Measurements from ENCODE around the gene TMEM92.

Gene TMEM92

DNA sequence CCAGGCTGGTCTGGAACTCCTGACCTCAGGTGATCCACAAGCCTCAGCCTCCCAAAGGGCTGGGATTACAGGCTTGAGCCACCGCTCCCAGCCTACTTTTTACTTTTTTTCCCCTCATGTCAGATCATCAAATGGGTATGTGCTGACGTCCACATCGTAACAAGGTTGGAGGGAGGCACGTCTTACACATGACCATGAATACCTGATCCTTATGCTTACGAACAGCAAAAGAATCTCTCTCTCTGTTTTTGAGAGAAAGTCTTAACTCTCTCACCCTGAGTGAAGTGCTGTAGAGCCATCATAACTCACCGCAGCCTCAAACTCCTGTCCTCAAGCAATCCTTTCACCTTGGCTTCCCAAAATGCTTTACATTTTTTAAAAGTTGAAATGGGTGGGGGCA, 29.5 kb upstream of the TMEM92 start:
- no CpG with 5 or more reads among the region's 6 CpGs for WGBS, 2 donors (ENCODE audit: extremely low coverage in 2 of 2, insufficient read length in 2 of 2, insufficient replicate concordance in 1 of 2)
- Histone ChIP-seq H3K36me3 (replicated peaks in 1 of 2; ENCODE audit: control insufficient read depth in 2 of 2, insufficient read depth in 2 of 2, low read length in 2 of 2) (no peaks in the 10 kb centered on the region), H3K14ac (ENCODE audit: low read length) (no peak overlapping the region), H2BK12ac (ENCODE audit: low read length) (no peak overlapping the region), H3K27ac (replicated peaks; ENCODE audit: low read length) (no peak overlapping the region), H4K8ac (ENCODE audit: low read depth, low read length) (no peak overlapping the region), H2BK120ac (ENCODE audit: low read depth, low read length) (no peak overlapping the region), H4K91ac (ENCODE audit: low read depth, low read length, poor library complexity) (no peak overlapping the region), H3K9ac (ENCODE audit: low read depth, low read length, poor library complexity) (no peak overlapping the region), H3K4me3 (ENCODE audit: low read length in 2 of 2) (no peak overlapping the region), H3K23ac (ENCODE audit: low read depth, low read length, poor library complexity) (no peak overlapping the region), H2BK15ac (ENCODE audit: low read length) (no peak overlapping the region), H2BK5ac (ENCODE audit: low read length) (no peak overlapping the region), H3K4me1 (ENCODE audit: control insufficient read depth in 2 of 2, insufficient read depth in 1 of 2, low read depth in 1 of 2, low read length in 2 of 2) (no peaks in the 10 kb centered on the region), H3K27me3 (ENCODE audit: control insufficient read depth in 3 of 3, insufficient read depth in 3 of 3, low read depth in 1 of 3, low read length in 3 of 3) (no peaks in the 10 kb centered on the region), H3K18ac (ENCODE audit: low read length) (no peak overlapping the region), H2AK5ac (ENCODE audit: low read depth, low read length) (no peak overlapping the region), H3K79me1 (ENCODE audit: low read depth, low read length) (no peaks in the 10 kb centered on the region), H3K4ac (ENCODE audit: low read length) (no peak overlapping the region), H3K4me2 (ENCODE audit: insufficient read depth, low read length, poor library complexity, severe bottlenecking) (no peak overlapping the region), H2AFZ (ENCODE audit: low read length) (no peak overlapping the region), H3K9me3 (replicated peaks in 1 of 2; ENCODE audit: control insufficient read depth in 2 of 2, insufficient read depth in 1 of 2, low read depth in 1 of 2, low read length in 2 of 2) (peaks cover 0 to 3% of the 10 kb centered on the region in 2 donors)
- no peak for DNase-seq (ENCODE audit: low spot score)

DNA sequence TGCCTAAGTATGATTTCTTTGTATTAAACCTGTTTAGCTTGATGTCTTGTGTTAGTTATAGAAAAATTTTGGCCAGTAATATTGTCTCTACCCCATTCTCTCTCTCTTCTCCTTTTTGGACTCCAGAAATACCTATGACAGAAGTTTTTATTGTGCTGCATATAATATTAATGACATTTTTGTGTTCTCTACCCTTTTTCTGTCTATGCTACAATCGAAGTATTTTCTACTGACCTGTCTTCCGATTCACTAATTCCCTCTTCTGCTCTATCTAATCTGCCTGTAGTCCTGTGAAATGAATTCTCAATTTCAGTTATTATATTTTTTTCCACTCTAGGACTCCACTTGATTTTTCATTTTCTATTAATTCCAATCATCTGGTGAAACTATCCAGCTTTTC, 26.0 kb upstream of the TMEM92 start:
- H3K4ac ChIP-seq (ENCODE audit: low read length) = no peak overlapping the region
- no peak overlapping the region for H2AK5ac ChIP-seq (ENCODE audit: low read depth, low read length)
- no peak overlapping the region for H3K14ac ChIP-seq (ENCODE audit: low read length)
- H4K91ac ChIP-seq (ENCODE audit: low read depth, low read length, poor library complexity) = no peak overlapping the region
- no peak overlapping the region for H3K4me2 ChIP-seq (ENCODE audit: insufficient read depth, low read length, poor library complexity, severe bottlenecking)
- H3K79me1 ChIP-seq (ENCODE audit: low read depth, low read length) = no peaks in the 10 kb centered on the region
- H3K4me1 ChIP-seq (ENCODE audit: control insufficient read depth in 2 of 2, insufficient read depth in 1 of 2, low read depth in 1 of 2, low read length in 2 of 2) = no peaks in the 10 kb centered on the region
- no peak overlapping the region for H3K23ac ChIP-seq (ENCODE audit: low read depth, low read length, poor library complexity)
- H3K9ac ChIP-seq (ENCODE audit: low read depth, low read length, poor library complexity) = no peak overlapping the region
- no peak overlapping the region for H3K27ac ChIP-seq (replicated peaks; ENCODE audit: low read length)
- no peak overlapping the region for H3K18ac ChIP-seq (ENCODE audit: low read length)
- H2BK15ac ChIP-seq (ENCODE audit: low read length) = no peak overlapping the region
- no peak for DNase-seq (ENCODE audit: low spot score)
- H4K8ac ChIP-seq (ENCODE audit: low read depth, low read length) = no peak overlapping the region
- no CpG with 5 or more reads among the region's 2 CpGs for WGBS, 2 donors (ENCODE audit: extremely low coverage in 2 of 2, insufficient read length in 2 of 2, insufficient replicate concordance in 1 of 2)
- H2AFZ ChIP-seq (ENCODE audit: low read length) = no peak overlapping the region
- no peaks in the 10 kb centered on the region for H3K36me3 ChIP-seq (replicated peaks in 1 of 2; ENCODE audit: control insufficient read depth in 2 of 2, insufficient read depth in 2 of 2, low read length in 2 of 2)
- H3K4me3 ChIP-seq (ENCODE audit: low read length in 2 of 2) = no peak overlapping the region
- H2BK120ac ChIP-seq (ENCODE audit: low read depth, low read length) = no peak overlapping the region
- no peaks in the 10 kb centered on the region for H3K27me3 ChIP-seq (ENCODE audit: control insufficient read depth in 3 of 3, insufficient read depth in 3 of 3, low read depth in 1 of 3, low read length in 3 of 3)
- no peak overlapping the region for H2BK12ac ChIP-seq (ENCODE audit: low read length)
- no peak overlapping the region for H2BK5ac ChIP-seq (ENCODE audit: low read length)
- H3K9me3 ChIP-seq (replicated peaks in 1 of 2; ENCODE audit: control insufficient read depth in 2 of 2, insufficient read depth in 1 of 2, low read depth in 1 of 2, low read length in 2 of 2) = no peaks in the 10 kb centered on the region

DNA sequence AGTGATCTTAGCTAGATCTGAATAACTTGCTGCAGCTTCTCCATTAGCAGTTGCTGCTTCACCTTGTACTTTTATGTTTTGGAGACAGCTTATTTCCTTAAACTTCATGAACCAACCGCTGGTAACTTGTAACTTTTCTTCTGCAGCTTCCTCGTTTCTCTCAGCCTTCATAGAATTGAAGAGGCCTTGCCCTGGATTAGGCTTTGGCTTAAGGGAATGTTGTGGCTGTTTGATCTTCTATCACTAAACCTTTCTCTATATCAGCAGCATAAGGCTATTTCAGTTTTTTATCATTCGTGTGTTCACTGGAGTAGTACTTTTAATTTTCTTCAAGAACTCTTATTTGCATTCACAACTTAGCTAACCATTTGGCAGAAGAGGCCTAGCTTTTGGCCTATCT, 21.5 kb upstream of the TMEM92 start:
- Histone ChIP-seq H3K14ac (ENCODE audit: low read length) (no peak overlapping the region), H3K9ac (ENCODE audit: low read depth, low read length, poor library complexity) (no peak overlapping the region), H3K36me3 (replicated peaks in 1 of 2; ENCODE audit: control insufficient read depth in 2 of 2, insufficient read depth in 2 of 2, low read length in 2 of 2) (no peaks in the 10 kb centered on the region), H4K8ac (ENCODE audit: low read depth, low read length) (no peak overlapping the region), H3K4me2 (ENCODE audit: insufficient read depth, low read length, poor library complexity, severe bottlenecking) (no peak overlapping the region), H3K4me3 (ENCODE audit: low read length in 2 of 2) (no peak overlapping the region), H3K79me1 (ENCODE audit: low read depth, low read length) (no peaks in the 10 kb centered on the region), H2BK12ac (ENCODE audit: low read length) (no peak overlapping the region), H2BK5ac (ENCODE audit: low read length) (no peak overlapping the region), H3K23ac (ENCODE audit: low read depth, low read length, poor library complexity) (no peak overlapping the region), H2AFZ (ENCODE audit: low read length) (no peak overlapping the region), H2BK120ac (ENCODE audit: low read depth, low read length) (no peak overlapping the region), H2AK5ac (ENCODE audit: low read depth, low read length) (no peak overlapping the region), H4K91ac (ENCODE audit: low read depth, low read length, poor library complexity) (no peak overlapping the region), H3K27me3 (ENCODE audit: control insufficient read depth in 3 of 3, insufficient read depth in 3 of 3, low read depth in 1 of 3, low read length in 3 of 3) (no peaks in the 10 kb centered on the region), H3K27ac (replicated peaks; ENCODE audit: low read length) (no peak overlapping the region), H3K18ac (ENCODE audit: low read length) (no peak overlapping the region), H2BK15ac (ENCODE audit: low read length) (no peak overlapping the region), H3K9me3 (replicated peaks in 1 of 2; ENCODE audit: control insufficient read depth in 2 of 2, insufficient read depth in 1 of 2, low read depth in 1 of 2, low read length in 2 of 2) (no peaks in the 10 kb centered on the region), H3K4me1 (ENCODE audit: control insufficient read depth in 2 of 2, insufficient read depth in 1 of 2, low read depth in 1 of 2, low read length in 2 of 2) (peaks cover 2 to 3% of the 10 kb centered on the region in 2 donors), H3K4ac (ENCODE audit: low read length) (no peak overlapping the region)
- DNase-seq (ENCODE audit: low spot score) = no peak
- WGBS, 2 donors (ENCODE audit: extremely low coverage in 2 of 2, insufficient read length in 2 of 2, insufficient replicate concordance in 1 of 2) = no CpG with 5 or more reads among the region's 3 CpGs

DNA sequence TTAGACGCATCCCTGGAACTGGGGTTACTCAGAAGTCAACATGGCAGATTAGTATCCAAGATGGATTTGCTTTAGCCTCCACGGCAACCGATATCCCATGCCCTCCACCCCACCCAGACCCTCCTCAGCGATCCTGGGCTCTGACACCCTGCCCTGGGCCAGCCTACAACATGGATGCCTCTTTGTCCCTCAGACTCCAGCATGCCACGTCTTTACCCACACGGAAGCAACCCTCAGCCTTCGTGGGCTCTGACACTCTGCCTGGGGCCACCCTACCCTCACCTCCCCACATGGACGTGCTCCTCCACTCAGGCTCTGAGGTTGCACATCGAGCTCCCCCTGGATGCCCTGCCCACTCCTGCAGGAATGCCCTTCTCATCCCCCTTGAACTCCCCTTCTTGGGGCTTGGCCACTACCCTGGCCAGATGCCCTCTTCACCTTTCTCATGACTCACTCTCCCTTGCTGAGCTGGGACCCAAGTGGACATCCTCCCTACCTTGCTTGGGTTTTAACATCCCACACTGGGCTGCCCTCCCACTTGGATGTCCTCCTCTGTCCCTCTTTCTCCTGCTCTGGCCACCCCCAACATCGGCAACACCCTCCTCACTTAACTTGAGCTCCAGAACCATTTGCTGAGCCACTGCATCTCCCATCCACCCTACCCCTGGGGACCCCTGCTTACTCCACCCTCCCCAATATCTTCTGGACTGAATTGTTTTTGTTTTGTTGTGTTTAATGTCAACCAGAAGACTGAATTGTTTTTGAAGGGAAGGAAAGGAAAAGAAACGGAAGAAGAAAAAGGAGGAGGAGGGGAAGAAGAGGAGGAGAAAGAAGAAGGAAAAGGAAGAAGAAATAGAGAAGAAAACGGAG, 18.3 kb upstream of the TMEM92 start:
- 96 to 100% methylated on average over 1 to 2 of the region's 12 CpGs for WGBS, 2 donors (ENCODE audit: extremely low coverage in 2 of 2, insufficient read length in 2 of 2, insufficient replicate concordance in 1 of 2)
- Histone ChIP-seq H3K14ac (ENCODE audit: low read length) (no peak overlapping the region), H3K23ac (ENCODE audit: low read depth, low read length, poor library complexity) (no peak overlapping the region), H2AFZ (ENCODE audit: low read length) (no peak overlapping the region), H2BK120ac (ENCODE audit: low read depth, low read length) (no peak overlapping the region), H3K36me3 (replicated peaks in 1 of 2; ENCODE audit: control insufficient read depth in 2 of 2, insufficient read depth in 2 of 2, low read length in 2 of 2) (no peaks in the 10 kb centered on the region), H3K27ac (replicated peaks; ENCODE audit: low read length) (no peak overlapping the region), H3K9me3 (replicated peaks in 1 of 2; ENCODE audit: control insufficient read depth in 2 of 2, insufficient read depth in 1 of 2, low read depth in 1 of 2, low read length in 2 of 2) (no peaks in the 10 kb centered on the region), H3K4me2 (ENCODE audit: insufficient read depth, low read length, poor library complexity, severe bottlenecking) (no peak overlapping the region), H2BK12ac (ENCODE audit: low read length) (peak overlapping the region; percentile 64), H4K91ac (ENCODE audit: low read depth, low read length, poor library complexity) (no peak overlapping the region), H2BK5ac (ENCODE audit: low read length) (no peak overlapping the region), H3K4me1 (ENCODE audit: control insufficient read depth in 2 of 2, insufficient read depth in 1 of 2, low read depth in 1 of 2, low read length in 2 of 2) (peaks cover 4 to 13% of the 10 kb centered on the region in 2 donors), H4K8ac (ENCODE audit: low read depth, low read length) (peak overlapping the region; percentile 55), H3K79me1 (ENCODE audit: low read depth, low read length) (no peaks in the 10 kb centered on the region), H3K9ac (ENCODE audit: low read depth, low read length, poor library complexity) (no peak overlapping the region), H3K18ac (ENCODE audit: low read length) (peak overlapping the region; percentile 9), H2BK15ac (ENCODE audit: low read length) (peak overlapping the region; percentile 68), H3K27me3 (ENCODE audit: control insufficient read depth in 3 of 3, insufficient read depth in 3 of 3, low read depth in 1 of 3, low read length in 3 of 3) (peaks cover 0 to 14% (median 0%) of the 10 kb centered on the region in 3 experiments), H3K4me3 (ENCODE audit: low read length in 2 of 2) (no peak overlapping the region), H2AK5ac (ENCODE audit: low read depth, low read length) (no peak overlapping the region), H3K4ac (ENCODE audit: low read length) (no peak overlapping the region)
- no peak for DNase-seq (ENCODE audit: low spot score)
